HG03575 (cell line): ENCODE results near the gene LGALS3.
"Not testable (repeated sequence)": the region's sequence is repeated elsewhere in the genome, so short reads cannot be mapped to it uniquely, and the experiment has no call there.

Experiments used
- ATAC-seq: cut with Tn5 transposase; IDR thresholded peaks from one replicate; pipeline ENCODE4 v1.9.1; 2021; ENCODE audit not compliant: unreplicated experiment, insufficient number of reproducible peaks, low FRiP score; ENCODE audit errors: extremely low read depth

LGALS3 gene

DNA sequence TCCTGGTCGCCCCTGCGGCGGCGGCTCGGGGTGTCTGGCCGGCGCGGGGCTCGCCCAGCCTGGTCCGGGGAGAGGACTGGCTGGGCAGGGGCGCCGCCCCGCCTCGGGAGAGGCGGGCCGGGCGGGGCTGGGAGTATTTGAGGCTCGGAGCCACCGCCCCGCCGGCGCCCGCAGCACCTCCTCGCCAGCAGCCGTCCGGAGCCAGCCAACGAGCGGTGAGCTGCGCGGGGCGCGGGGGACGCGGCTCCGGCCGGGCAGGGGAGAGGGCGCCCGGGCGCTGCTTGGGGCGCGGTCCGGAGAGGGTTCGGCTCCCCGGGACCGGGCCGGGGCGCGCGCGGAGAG is at the start of gene LGALS3:
TSS of gene LGALS3 (plus strand) at position 167 of the 342 bp plus-strand sequence. CDS start 8,122 bp downstream, outside the sequence.
- ATAC-seq, result no peak

DNA sequence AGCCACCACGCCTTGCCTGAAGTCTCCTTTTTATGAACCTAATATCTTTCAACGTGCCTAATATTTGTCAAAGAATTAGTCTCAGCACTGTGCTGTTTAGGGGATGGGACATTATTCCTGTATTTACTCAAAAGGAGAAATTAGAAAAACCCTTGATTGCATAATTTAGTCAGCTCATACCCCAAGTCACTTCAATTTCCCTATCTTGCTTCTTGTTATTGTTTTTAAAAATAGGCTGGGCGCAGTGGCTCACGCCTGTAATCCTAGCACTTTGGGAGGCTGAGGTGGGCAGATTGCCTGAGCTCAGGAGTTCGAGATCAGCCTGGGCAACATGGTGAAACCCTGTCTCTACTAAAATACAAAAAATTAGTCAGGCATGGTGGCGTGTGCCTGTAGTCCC is 49.1 kb upstream of the LGALS3 start:
- not testable (repeated sequence) for ATAC-seq

DNA sequence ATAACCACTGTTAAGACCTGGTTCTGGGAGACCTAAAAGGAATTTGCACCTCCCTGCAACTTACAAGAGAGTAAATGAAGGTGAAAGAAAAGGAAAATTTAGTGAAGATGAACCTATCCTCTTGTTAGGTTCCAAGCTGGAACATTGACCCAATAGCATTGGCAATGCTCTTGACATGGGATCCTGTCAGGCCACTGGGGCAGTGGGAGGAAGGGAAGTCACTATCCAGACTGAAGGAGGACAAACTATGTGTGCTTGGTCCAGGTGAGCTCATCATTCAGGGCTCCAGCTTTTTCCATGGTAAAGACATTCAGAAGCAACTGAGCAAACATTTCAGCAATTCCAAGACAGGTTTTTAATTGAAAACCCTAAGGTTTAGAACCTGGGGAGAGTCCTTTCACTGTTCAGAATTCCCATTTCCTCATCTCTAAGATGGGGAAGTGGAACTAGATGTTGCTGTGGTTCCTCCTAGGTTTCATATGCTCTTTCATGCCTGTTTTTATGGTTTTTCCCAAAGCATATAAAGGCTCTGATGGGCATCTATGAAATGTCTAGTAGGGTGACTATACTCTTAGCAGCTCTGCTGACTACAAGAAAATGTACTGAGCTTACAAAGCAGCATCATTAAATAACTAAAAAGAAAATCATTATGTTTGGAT is 44.5 kb upstream of the LGALS3 start:
- ATAC-seq, result no peak

DNA sequence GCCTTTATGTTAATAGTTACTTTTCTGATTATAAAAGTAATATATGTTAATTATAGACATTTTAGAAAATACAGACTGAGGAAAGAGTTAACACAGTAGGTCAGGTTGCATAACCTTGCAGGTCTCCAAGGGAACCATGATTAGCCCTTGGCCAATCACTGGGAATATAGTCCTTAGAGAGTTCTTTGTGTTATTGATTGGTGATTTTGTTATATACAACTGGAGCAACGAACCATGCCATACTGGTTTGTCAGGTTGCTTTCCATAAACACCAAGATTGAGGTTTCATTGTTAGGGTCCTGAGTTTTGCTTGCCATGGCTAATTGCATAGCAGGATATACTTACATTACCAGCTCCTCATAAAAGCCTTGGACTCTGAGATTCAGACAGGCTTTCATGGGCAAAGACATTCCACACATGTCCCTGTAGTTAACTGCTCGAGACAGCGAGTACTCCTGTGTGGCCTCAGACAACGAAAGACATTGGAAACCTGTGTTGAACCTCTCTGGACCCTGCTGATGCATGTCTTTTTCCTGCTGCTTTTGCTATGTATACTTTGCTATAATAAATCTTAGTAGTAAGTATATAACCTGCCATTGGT is 43.9 kb upstream of the LGALS3 start:
- ATAC-seq, result no peak

DNA sequence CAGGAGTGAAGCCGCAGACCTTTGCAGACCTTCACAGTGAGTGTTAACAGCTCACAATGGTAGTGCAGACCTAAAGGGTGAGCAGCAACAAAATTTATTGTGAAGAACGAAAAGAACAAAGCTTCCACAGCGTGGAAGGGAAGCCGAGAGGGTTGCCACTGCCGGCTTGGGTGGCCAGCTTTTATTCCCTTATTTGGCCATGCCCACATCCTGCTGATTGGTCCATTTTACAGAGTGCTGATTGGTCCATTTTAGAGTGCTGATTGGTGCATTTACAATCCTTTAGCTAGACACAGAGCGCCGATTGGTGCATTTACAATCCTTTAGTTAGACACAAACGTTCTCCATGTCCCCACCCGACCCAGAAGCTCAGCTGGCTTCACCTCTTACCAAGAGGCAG is 42.1 kb upstream of the LGALS3 start:
- ATAC-seq, result no peak

DNA sequence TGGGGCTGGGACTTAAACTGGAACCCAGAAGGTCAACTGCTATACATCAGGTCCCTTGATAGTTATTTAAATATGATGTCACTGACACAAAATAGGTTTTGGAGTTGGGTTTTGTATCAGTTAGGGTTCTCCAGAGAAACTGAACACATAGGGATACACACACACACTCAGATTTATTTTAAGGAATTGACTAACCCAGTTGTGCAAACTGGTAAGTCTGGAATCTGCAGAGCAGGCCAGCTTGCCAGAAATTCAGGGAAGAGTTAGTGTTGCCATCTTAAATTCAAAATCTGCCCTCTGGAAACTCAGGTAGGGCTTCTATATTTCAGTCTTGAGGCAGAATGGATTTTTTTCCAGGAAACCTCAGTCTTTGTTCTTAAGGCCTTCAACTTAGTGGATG is 40.7 kb upstream of the LGALS3 start:
- no peak for ATAC-seq

DNA sequence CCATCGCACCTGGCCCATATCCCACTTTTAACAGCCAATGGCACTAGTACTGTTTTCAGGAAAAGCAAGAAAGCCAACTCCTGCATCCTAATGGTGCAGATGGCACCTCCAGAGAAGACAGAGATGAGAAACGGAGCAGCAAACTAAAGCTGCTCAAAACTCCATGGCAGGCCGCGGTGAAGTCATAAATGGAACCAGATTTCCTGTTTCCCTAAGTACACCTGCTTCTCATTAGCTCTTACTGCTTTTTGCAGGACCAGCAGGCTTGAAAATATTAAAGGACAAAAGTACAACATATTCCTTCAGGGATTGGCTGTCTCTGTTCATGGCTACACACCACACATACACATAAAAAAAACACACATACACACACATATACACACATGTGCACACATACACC is 36.7 kb upstream of the LGALS3 start:
- ATAC-seq, result no peak

DNA sequence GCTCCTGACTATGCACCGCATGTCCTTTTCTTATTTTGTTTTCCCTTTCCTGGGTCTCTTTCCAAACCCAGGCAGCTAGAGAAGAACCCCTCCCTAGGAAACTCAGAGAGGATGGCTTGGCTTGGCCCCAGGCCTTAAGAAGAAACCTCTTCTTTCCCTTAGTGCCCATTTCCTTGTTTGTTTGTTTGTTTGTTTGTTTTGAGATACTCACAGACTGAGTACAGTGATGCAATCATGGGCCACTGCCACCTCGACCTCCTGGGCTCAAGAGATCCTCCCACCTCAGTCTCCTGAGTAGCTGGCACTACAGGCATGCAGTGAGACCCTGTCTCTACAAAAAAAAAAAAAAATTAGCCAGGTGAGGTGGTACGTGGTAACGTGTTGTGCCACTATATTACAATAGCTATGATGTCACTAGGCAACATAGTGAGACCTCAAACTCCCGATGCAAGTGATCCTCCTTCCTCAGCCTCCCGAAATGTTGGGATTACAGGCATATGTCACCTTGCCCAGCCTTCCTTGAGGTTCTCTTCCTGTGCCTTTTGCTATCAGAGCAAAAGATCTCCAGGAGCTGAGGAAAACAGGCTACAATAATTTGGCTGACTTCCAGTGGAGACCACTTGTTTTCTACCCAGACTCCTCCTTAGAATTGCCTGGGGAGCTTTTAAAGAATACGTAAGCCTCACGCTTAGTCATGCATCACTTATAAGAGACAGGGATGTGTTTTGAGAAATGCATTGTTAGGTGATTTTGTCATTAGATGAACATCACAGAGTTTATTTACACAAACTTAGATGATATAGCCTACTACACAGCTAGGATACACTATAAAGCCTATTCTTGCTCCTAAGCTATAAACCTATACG is 34.5 kb upstream of the LGALS3 start:
- no peak for ATAC-seq

DNA sequence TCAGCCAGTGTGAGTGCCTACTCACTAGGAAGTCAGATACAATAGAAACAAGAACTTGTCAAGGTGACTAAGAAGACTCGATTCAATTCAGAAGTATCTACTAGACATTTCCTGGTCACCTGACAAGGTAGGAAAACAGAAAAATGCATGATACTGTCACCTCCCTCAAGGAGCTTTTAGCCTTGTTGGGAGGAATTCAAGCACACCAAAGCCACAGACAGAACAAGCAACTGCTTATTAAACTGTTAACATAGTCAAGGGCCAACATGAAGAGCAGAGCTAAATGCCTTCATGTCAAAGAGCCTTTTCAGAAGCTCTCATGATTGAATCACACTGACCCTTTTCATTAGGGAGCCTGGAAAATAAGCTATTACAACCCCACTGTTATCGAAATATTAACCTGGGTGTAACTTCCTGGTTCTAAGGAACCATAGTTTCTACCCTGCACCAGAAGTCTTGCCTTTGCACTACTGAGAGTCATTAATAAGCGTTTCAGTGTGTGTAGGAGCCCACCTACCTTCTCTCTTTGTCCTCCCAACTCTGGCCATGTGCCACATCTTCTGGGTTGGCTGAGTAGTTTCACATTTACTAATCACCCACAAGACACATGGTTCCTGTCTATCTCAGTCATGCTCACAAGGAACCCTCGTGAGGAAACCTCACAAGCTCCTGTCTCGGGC is 31.0 kb upstream of the LGALS3 start:
- peak; percentile 39 for ATAC-seq

DNA sequence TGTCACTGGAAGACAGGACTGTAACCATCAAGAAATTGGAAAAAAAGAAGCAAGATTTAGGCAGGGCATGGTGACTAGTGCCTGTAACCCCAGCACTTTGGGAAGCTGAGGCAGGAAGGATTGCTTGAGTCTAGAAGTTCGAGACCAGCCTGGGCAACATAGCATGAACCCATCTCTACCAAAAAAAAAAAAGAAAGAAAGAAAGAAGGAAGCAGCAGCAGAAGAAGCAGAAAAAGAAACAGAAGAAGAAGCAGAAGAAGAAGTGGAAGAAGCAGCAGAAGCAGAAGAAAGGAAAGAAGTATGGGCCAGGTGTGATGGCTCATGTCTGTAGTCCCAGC is 30.5 kb upstream of the LGALS3 start:
- ATAC-seq, result no peak

DNA sequence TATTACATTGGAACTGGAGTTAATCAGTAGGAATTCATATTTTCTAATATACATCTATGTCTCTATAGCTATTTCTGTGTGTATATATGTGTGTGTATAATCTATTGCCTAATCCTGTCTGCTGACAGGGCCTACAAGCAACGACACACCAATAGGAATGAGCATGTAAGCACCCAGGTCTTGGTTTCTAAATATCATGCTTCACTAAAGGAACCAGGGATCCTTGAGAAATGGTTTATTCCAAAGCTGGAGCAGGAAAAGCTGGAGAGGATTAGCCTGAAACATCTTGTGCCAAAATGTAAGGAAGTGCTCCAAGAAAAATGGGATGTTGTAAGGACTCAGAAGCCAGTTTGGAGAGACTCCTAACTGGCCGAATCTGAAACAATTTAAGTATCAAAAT is 29.3 kb upstream of the LGALS3 start:
- no peak for ATAC-seq

DNA sequence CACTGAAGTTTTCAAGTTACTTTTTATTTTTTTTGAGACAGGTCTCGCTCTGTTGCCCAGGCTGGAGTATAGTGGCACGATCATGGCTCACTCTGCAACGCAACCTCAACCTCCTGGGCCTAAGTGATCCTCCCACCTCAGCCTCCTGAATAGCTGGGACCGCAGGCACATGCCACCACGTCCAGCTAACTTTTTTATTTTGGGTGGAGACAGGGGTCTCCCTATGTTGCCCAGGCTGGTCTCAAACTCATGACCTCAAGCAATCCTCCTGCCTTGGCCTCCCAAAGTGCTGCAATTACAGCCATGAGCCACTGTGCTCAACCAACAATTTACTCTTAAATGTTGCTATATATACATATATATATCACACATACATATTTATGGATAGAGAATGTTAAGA is 27.4 kb upstream of the LGALS3 start:
- no peak for ATAC-seq

DNA sequence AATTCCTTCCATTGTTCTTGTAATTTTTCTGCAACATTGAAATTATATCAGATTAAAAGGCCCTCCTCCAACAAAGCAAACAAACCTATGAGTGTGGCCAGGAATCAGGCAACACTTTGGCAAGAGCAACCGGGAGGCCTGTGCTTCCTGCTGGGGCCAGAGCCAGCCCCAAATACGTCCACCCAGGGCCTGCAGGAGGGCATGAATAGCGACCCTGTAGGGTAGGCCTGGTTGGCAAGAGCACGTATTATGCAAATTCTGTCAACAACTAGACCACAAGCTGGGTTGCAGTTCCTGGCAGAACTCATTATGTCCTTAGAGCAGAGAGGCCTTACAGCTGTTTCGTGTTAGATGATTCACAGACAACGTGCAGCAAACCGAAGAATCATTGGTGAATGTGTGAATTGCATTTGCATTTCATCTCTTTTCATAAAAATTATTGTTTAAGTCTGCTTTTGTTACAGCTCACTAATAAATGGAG is 26.9 kb upstream of the LGALS3 start:
- ATAC-seq, result peak; percentile 42

DNA sequence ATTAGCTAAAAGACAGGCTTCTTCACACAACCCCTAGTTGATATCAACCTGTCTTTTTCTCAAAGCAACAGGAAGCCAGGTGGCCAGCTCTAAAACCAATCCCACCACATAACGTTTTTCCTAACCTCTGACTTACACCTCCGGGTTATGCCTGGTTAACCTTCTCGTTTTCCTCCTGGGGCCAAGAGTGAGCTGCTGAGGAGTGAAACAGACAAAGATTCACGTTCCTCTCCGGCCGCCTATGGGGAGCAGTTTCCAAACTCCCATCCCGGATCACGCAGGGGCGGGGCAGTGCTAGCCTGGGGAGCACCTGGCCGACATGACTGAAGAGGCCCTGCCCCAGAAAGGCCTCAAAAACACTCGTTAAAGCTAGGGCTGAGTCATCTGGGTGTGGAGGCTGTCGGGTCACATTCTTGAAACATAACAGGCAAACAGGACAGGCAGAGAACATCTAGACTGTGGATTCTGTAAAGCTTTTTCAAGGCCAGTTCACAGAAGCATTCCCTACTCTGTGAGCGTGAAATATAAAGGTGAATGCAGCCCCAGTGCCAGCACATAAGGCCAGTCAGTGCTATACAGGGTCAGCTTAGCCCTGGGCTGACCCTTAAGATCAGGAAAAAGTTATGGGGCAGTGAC is 25.9 kb upstream of the LGALS3 start:
- no peak for ATAC-seq

DNA sequence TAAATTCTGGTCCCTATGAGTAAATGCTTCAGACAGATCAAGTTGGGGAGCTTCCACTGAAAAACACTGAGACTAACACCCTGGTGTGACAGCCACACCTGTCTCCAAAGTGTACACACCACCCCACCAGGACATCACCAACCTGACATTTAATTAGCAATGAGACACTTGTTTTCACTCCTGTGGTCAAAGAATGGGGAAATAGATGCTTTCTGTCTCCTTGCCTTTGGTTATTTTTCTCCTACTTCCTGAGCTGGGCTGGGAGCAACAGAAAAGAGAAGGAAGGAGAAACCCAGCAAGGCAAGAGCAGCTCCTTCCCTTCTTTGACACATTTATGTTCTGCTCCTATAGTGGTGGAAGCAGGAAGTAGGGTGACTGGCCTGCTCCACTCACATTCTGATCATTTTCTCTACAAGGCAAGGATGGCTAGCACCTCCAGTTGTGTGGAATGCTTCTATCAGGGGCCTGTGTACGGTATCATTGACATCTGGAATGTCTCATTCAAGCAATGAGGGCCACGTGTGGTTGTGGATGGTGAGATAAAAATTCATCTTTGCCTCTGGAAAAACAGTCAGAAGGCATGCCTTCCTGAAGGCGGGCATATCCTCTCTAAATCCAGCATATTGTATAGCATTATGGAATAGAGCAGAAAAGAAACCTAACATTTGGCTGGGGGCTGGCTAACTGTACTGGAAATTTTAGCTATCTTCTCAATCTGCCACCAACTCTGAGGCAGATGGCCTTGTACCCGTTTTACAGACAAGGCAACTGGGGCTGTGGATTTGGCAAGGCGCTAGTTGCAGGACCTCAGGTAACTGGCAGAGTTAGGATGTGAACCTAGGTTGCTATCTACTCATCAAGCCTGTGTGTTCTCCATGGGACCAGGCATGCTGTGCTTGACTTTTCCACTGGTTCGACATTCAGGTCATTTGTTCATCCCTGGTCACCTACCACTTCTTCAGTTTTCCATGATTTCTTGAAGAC is 24.8 kb upstream of the LGALS3 start:
- no peak for ATAC-seq

DNA sequence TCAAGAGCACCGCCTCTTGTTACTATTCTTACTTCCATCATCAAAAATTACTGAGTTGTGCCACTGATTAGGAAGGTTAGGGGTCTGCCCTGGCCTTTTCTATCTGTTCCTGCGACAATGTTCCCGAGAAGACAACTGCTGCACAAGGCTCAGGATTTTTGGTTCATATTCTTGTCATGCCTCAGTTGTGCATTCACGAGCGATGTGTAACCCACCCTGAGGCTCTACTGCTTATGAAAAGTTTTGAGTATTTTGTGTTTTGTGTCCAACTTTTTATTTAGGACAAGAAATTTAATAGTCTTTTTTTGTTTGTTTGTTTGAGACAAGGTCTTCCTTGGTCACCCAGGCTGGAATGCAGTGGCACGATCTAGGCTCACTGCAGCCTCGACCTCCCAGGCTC is 23.1 kb upstream of the LGALS3 start:
- ATAC-seq, result no peak

DNA sequence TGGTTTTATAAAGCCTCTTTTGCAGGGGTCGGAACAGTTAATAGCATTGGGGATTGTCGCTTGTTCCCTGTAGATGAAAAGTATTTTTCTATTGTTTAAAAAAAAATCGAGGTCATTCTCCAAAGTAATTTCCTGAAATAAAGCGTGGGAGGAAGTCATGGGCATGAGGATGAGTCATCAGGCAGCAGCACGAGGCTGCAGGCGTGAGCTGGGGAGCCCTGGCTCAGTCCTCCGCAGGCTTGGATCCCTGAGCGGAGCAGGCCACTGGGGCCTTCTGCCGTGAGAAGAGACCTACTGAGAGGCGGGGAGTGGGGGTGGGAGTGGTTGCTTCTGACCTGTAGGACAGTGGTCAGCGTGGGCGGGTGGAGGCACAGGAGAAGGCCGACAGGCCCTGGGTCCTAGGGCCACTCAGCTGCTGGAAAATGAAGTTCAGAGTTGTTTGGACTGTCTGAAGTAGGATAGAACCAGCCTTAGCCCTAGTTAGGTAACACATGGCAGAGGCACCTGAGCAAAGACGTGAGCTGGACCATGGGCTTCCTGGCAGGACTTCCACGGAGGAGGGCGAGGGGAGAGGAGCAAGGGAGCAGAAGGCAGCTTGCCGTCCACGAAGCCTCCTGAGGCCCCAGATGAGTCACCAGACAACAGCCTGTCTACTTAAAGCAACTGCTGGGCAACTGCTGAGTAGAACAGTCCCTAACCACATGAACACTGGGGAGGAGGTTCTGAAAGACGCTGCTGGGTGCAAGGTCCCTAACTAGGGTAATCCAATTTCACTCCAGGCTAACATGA is 21.1 kb upstream of the LGALS3 start:
- peak; percentile 49 for ATAC-seq
